Stomach (tissue), 9 donors: Measurements from ENCODE around the gene THOC2. TPM values are rescaled to one million over a fixed set of nuclear protein-coding genes. Genes with fewer than 3 reads are reported as not detected.

ENCODE experiments used
- DNase-seq, 2 donors: peaks; one replicate each; pipeline versions ENCODE4 v3.0.0 to v3.0.0-alpha.2; 2013 to 2019
- H3K27ac ChIP-seq, 5 donors: fragments of 200-600 bp in 4 of 5; sonication (generic) in 4 of 5; one replicate each; pipeline ENCODE4 v1.5.1; 2013 to 2019; ENCODE audit warnings: mild to moderate bottlenecking in 1 of 5, moderate library complexity in 1 of 5
- H3K27me3 ChIP-seq, 3 donors: fragments of 200-600 bp; sonication (generic); one replicate each; pipeline ENCODE4 v1.5.1; 2017 to 2019; ENCODE audit warnings: mixed run types in 1 of 3
- H3K36me3 ChIP-seq, 4 donors: fragments of 200-600 bp; sonication (generic); 1 replicate in 3 of 4; 2 replicates in 1 of 4; pipeline ENCODE4 v1.5.1; 2016 to 2019
- H3K4me1 ChIP-seq, 4 donors: fragments of 200-600 bp; sonication (generic); one replicate each; pipeline ENCODE4 v1.5.1; 2016 to 2019
- H3K4me3 ChIP-seq, 4 donors: fragments of 200-600 bp; sonication (generic) in 3 of 4; one replicate each; pipeline ENCODE4 v1.5.1; 2016 to 2019; ENCODE audit warnings: mild to moderate bottlenecking in 1 of 4
- H3K9me3 ChIP-seq, 4 donors: fragments of 200-600 bp; sonication (generic); one replicate each; pipeline ENCODE4 v1.5.1; 2016 to 2019
- EP300 ChIP-seq: sonication (generic); formaldehyde crosslinking; IDR thresholded peaks from one replicate; pipeline ENCODE4 v1.6.1; 2017; ENCODE audit warnings: antibody characterized with exemption
- POLR2A ChIP-seq, 4 donors: fragments of 450-650 bp; IDR thresholded peaks; one replicate each; pipeline ENCODE4 v1.6.1; 2016; ENCODE audit warnings: antibody characterized with exemption in 4 of 4, control low read depth in 2 of 4, mild to moderate bottlenecking in 1 of 4, moderate library complexity in 1 of 4
- POLR2AphosphoS5 ChIP-seq, 3 donors: sonication (generic); formaldehyde crosslinking; IDR thresholded peaks; one replicate each; pipeline ENCODE4 v1.6.1; 2016; ENCODE audit warnings: antibody characterized with exemption in 3 of 3
- WGBS, 5 donors: extraction: QIAGEN DNeasy Blood & Tissue Kit in 3 of 5; methylation state at CpG; one replicate each; pipeline versions ENCODE4 v1.1.5 to v1.1.7; 2013 to 2018; 5-methylcytosine and 5-hydroxymethylcytosine counted together
- intact Hi-C: fragments of 100-400 bp; cut with DNase I; formaldehyde crosslinking; loops from one replicate; pipeline ENCODE4 v1.15.1; 2023; ENCODE audit warnings: low total_unique reads
- polyA plus RNA-seq, 3 donors: library from polyadenylated mRNA; stranded (reverse); fragments of 200-250 nt; gene quantifications; one replicate each; pipeline ENCODE4 v1.2.3, GENCODE V29; 2013
- total RNA-seq, 5 donors: library from RNA; depleted of rRNA; stranded (reverse); fragments of >200 nt; gene quantifications; one replicate each; pipeline versions ENCODE4 v1.1.0 to v1.2.3, GENCODE V29; 2014 to 2016
- TF ChIP-seq, protein P1 (sequence below), 7 experiments: fragments of 450-650 bp in 4 of 7; fragments of 200-600 bp in 3 of 7; sonication (generic) in 3 of 7; IDR thresholded peaks; one replicate each; pipeline ENCODE4 v1.5.1; 2016 to 2019; ENCODE audit warnings: antibody characterized with exemption in 7 of 7, control low read depth in 2 of 7, mild to moderate bottlenecking in 1 of 7
- donor health status: healthy with polysubstance abuse.
- donor health status: Bipolar disorder and iron deficiency.
- donor health status: healthy.

THOC2 gene
- total and polyA plus RNA-seq, 8 donors = 17.7 to 217 (median 133) TPM

DNA sequence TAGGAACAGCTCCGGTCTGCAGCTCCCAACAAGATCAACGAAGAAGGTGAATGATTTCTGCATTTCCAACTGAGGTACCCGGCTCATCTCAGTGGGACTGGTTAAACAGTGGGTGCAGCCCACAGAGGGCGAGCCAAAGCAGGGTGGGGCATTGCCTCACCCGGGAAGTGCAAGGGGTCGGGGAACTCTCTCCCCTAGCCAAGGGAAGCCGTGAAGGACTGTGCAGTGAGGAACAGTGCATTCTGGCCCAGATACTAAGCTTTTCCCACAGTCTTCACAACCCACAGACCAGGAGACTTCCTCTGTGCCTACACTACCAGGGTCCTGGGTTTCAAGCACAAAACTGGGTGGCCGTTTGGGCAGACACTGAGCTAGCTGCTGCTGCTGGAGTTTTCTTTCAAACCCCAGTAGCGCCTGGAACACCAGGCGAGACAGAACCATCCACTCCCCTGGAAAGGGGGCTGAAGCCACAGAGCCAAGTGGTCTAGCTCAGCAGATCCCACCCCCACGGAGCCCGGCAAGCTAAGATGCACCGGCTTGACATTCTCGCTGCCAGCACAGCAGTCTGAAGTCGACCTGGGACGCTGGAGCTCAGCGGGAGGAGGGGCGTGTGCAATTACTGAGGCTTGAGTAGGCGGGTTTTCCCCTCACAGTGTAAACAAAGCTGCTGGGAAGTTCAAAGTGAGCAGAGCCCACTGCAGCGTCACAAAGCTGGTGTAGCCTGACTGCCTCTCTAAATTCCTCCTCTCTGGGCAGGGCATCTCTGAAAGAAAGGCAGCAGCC lies 84.6 kb downstream of the THOC2 start:
- peaks cover 0 to 3% (median 0%) of the 10 kb centered on the region in 4 donors for H3K9me3 ChIP-seq
- peak overlapping the region in 3 of 5 donors; percentile 3 to 46 (median 24) for H3K27ac ChIP-seq
- no peaks in the 10 kb centered on the region for H3K36me3 ChIP-seq
- H3K27me3 ChIP-seq = no peaks in the 10 kb centered on the region
- peak; percentile 61 to 88 for DNase-seq
- peaks cover 0 to 14% (median 9%) of the 10 kb centered on the region in 4 donors for H3K4me1 ChIP-seq
- H3K4me3 ChIP-seq = no peak overlapping the region
- no peak for TF ChIP-seq POLR2A (IDR thresholded peaks at IDR 0.05)
- TF ChIP-seq EP300 = no peak
- intact Hi-C loops = no loop called here
- WGBS, 5 donors = 28 to 38% (median 34%) methylated on average over 7 to 20 of the region's 20 CpGs

DNA sequence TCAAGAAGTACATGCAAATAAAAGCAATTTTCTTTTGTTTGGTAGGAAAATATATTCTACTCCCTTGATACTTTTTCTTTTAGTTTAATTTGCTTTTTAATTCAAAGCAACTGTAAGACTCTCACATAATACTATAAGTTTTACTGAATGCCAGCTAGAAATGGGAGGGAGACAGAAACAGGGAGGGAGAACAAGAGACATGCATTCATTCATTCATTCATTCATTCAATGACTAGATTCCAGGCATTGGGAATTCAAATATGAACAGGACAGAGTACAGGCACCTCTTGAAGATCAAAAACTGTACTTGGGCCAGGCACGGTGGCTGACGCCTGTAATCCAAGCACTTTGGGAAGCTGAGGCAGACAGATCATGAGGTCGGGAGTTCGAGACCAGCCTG lies 85.6 kb downstream of the THOC2 start:
- peaks cover 0 to 14% (median 9%) of the 10 kb centered on the region in 4 donors for H3K4me1 ChIP-seq
- TF ChIP-seq, protein P1, sequence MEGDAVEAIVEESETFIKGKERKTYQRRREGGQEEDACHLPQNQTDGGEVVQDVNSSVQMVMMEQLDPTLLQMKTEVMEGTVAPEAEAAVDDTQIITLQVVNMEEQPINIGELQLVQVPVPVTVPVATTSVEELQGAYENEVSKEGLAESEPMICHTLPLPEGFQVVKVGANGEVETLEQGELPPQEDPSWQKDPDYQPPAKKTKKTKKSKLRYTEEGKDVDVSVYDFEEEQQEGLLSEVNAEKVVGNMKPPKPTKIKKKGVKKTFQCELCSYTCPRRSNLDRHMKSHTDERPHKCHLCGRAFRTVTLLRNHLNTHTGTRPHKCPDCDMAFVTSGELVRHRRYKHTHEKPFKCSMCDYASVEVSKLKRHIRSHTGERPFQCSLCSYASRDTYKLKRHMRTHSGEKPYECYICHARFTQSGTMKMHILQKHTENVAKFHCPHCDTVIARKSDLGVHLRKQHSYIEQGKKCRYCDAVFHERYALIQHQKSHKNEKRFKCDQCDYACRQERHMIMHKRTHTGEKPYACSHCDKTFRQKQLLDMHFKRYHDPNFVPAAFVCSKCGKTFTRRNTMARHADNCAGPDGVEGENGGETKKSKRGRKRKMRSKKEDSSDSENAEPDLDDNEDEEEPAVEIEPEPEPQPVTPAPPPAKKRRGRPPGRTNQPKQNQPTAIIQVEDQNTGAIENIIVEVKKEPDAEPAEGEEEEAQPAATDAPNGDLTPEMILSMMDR (IDR thresholded peaks at IDR 0.05) = no peak
- no peak for TF ChIP-seq EP300
- TF ChIP-seq POLR2A (IDR thresholded peaks at IDR 0.05) = no peak
- TF ChIP-seq POLR2AphosphoS5 (IDR thresholded peaks at IDR 0.05) = no peak
- H3K27ac ChIP-seq = no peak overlapping the region
- no peaks in the 10 kb centered on the region for H3K27me3 ChIP-seq
- intact Hi-C loops = no loop called here
- WGBS, 5 donors = 89 to 100% (median 94%) methylated on average over 4 of the region's 4 CpGs
- H3K9me3 ChIP-seq = no peaks in the 10 kb centered on the region
- no peak for DNase-seq
- no peaks in the 10 kb centered on the region for H3K36me3 ChIP-seq
- H3K4me3 ChIP-seq = no peak overlapping the region

DNA sequence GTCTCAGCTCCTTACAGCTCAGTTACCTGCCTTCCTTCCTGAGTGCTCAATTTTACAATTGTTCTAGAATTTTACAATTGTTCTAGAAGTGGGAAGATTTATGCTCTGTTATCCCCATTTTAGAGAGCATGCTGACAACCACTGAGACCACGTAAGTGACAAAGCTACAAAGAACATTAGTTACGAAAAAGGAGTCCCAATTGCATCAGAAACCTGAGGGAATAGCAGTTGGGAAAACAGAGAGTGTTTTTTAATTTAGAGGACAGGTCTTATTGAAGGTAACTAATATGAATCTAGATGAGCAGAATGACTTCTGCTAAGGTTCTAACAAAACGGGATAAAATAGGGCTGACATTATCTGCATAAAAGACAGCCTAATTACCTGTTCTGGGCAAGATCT lies 103.3 kb downstream of the THOC2 start:
- H3K4me3 ChIP-seq = no peak overlapping the region
- no peak for DNase-seq
- no peak overlapping the region for H3K27ac ChIP-seq
- 84 to 96% (median 91%) methylated on average over 3 of the region's 3 CpGs for WGBS, 5 donors
- no peaks in the 10 kb centered on the region for H3K4me1 ChIP-seq
- intact Hi-C loops = no loop called here
- peaks cover 0 to 61% (median 47%) of the 10 kb centered on the region in 4 donors for H3K36me3 ChIP-seq
- TF ChIP-seq POLR2A (IDR thresholded peaks at IDR 0.05) (no peak), POLR2AphosphoS5 (IDR thresholded peaks at IDR 0.05) (no peak), EP300 (no peak)
- TF ChIP-seq, protein P1 (IDR thresholded peaks at IDR 0.05) = no peak
- H3K9me3 ChIP-seq = no peaks in the 10 kb centered on the region
- no peaks in the 10 kb centered on the region for H3K27me3 ChIP-seq

DNA sequence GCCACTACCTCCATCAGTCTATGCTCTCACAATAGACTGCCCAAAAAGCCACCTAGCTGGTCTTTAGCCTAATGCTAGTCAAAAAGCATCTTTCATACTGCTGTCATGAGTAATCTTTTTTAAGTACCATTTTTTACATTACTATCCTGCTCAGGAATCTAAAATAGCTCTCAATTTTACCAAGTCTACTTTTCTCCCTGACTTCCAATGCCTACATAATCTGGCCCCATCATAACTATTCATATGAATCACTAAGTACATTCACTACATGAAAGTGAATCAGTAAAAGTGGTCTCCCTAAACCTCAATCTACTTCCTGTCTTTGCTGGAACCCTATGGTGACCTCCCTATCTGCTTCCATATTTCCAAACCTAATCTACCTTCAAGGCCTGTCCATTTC lies 105.9 kb downstream of the THOC2 start:
- Histone ChIP-seq H3K36me3 (peaks cover 0 to 70% (median 57%) of the 10 kb centered on the region in 4 donors), H3K27ac (no peak overlapping the region), H3K9me3 (no peaks in the 10 kb centered on the region), H3K27me3 (no peaks in the 10 kb centered on the region), H3K4me1 (no peaks in the 10 kb centered on the region), H3K4me3 (no peak overlapping the region)
- intact Hi-C loops = no loop called here
- no peak for DNase-seq
- TF ChIP-seq POLR2AphosphoS5 (IDR thresholded peaks at IDR 0.05) = no peak
- TF ChIP-seq EP300 = no peak
- TF ChIP-seq POLR2A (IDR thresholded peaks at IDR 0.05) = no peak
- TF ChIP-seq, protein P1 (IDR thresholded peaks at IDR 0.05) = no peak

DNA sequence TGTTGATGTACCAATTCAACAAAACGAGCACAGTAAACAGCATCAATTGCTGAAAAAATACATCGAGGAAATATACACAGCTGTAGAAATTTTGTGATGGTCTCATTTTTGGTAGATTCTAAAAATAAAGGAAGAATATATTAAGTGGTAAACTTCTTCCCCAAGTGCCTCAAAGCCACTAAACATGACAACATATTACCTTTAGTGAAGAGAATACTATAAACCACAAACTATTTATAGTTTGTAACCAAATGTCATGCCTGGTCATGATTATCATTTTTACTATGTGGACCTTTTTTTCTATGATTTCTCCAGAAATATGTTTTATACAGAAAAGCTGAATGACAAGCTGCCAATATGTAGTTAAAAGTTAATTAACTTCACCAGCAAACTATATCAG lies 106.9 kb downstream of the THOC2 start:
- WGBS, 5 donors = 61 to 92% (median 83%) methylated on average over 2 of the region's 2 CpGs
- H3K27me3 ChIP-seq = no peaks in the 10 kb centered on the region
- DNase-seq = no peak
- H3K4me3 ChIP-seq = no peak overlapping the region
- TF ChIP-seq, protein P1 (IDR thresholded peaks at IDR 0.05) = no peak
- TF ChIP-seq EP300 = no peak
- TF ChIP-seq POLR2A (IDR thresholded peaks at IDR 0.05) = no peak
- TF ChIP-seq POLR2AphosphoS5 (IDR thresholded peaks at IDR 0.05) = no peak
- intact Hi-C loops = no loop called here
- H3K9me3 ChIP-seq = no peaks in the 10 kb centered on the region
- H3K27ac ChIP-seq = no peak overlapping the region
- H3K36me3 ChIP-seq = peaks cover 0 to 70% (median 59%) of the 10 kb centered on the region in 4 donors
- no peaks in the 10 kb centered on the region for H3K4me1 ChIP-seq
